Testis (tissue), 3 donors: ENCODE data around the gene TTC31. TPM values are rescaled to one million over a fixed set of nuclear protein-coding genes. Genes with fewer than 3 reads are reported as not detected.

Experiments used
- DNase-seq: peaks from one replicate; pipeline ENCODE4 v3.0.0-alpha.2; 2019
- H3K27ac ChIP-seq, 2 donors: fragments of 200-600 bp; sonication (generic); one replicate each; pipeline ENCODE4 v1.5.1; 2019
- H3K27me3 ChIP-seq: fragments of 200-600 bp; sonication (generic); one replicate; pipeline ENCODE4 v1.5.1; 2019
- H3K36me3 ChIP-seq: fragments of 200-600 bp; sonication (generic); one replicate; pipeline ENCODE4 v1.5.1; 2017; ENCODE audit warnings: low read depth; ENCODE audit errors: missing control alignments
- H3K4me1 ChIP-seq: fragments of 200-600 bp; sonication (generic); one replicate; pipeline ENCODE4 v1.5.1; 2019
- H3K4me3 ChIP-seq, 2 donors: fragments of 200-600 bp; sonication (generic); one replicate each; pipeline ENCODE4 v1.5.1; 2017 to 2019
- H3K9me3 ChIP-seq: fragments of 200-600 bp; sonication (generic); one replicate; pipeline ENCODE4 v1.5.1; 2017
- POLR2A ChIP-seq: fragments of 450-650 bp; IDR thresholded peaks from one replicate; pipeline ENCODE4 v1.6.1; 2017; ENCODE audit warnings: antibody characterized with exemption, mild to moderate bottlenecking, moderate library complexity
- WGBS, 2 donors: methylation state at CpG; one replicate each; pipeline ENCODE4 v1.1.5; 2018; 5-methylcytosine and 5-hydroxymethylcytosine counted together
- intact Hi-C: fragments of 100-400 bp; cut with DNase I; formaldehyde crosslinking; loops from one replicate; pipeline ENCODE4 v1.15.1; 2023; ENCODE audit warnings: low total_unique reads
- polyA plus RNA-seq: library from polyadenylated mRNA; stranded (reverse); fragments of 350-450 nt; fragmentation: Illumina TruSeq; extraction: RNeasy Lipid Tissue Mini Kit (QIAGEN cat#74804); gene quantifications from one replicate; pipeline ENCODE4 v1.2.3, GENCODE V29; 2014; ENCODE audit warnings: low read depth, low replicate concordance; ENCODE audit not compliant: insufficient read depth
- total RNA-seq, 2 donors: library from RNA; depleted of rRNA; stranded (reverse); fragments of >200 nt; gene quantifications; one replicate each; pipeline ENCODE4 v1.2.3, GENCODE V29; 2016
- TF ChIP-seq, protein P1 (sequence below), 3 experiments: fragments of 450-650 bp in 2 of 3; fragments of 200-600 bp in 1 of 3; sonication (generic) in 1 of 3; IDR thresholded peaks; one replicate each; pipeline ENCODE4 v1.5.1; 2016 to 2019; ENCODE audit warnings: antibody characterized with exemption in 3 of 3, mild to moderate bottlenecking in 2 of 3, moderate library complexity in 1 of 3

TTC31 gene
- total and polyA plus RNA-seq, 3 donors from 2014 or later: 19.6 to 36.2 (median 30.1) TPM

DNA sequence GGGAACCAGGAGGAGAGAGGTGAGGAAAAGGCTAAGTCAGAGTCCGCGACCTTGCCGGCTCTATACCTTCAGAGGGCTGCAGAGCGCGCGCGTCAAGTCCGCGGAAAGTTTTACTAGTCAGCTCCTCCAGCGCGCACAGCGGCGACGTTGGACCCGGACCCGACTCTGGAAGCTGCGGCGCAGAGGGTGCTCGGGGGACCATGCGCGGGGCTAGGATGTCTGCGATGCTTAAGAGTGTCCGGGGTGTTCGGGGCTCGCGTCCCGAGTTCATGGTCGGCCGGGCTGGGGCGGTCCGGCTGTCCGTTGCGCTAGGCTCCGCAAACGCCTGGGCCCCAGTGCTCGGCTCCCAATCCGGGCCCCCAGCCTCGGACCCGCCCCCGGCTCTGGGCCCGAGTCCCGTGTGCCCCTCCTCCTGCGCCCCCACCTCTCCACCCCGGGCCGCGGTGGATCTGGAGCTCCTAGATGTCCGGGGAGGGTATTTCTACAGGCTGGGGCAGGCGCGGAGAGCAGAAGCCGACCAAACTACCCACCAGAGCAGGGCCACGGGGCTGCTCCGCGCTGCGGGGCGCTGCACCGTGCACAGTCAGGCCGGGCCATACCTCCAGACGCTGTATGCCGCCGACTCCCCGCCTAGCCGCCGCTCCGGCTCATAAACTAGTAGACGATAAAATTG lies 16.5 kb downstream of the TTC31 start, which contains the start of gene LBX2:
LBX2 (minus strand) TSS at position 337 of the 673 bp plus-strand sequence; CDS start at position 271, 66 bp downstream.
- 0 to 4% methylated on average over 36 to 55 of the region's 65 CpGs for WGBS, 2 donors
- no peaks in the 10 kb centered on the region for H3K27me3 ChIP-seq
- TF ChIP-seq POLR2A: no peak
- TF ChIP-seq, protein P1, sequence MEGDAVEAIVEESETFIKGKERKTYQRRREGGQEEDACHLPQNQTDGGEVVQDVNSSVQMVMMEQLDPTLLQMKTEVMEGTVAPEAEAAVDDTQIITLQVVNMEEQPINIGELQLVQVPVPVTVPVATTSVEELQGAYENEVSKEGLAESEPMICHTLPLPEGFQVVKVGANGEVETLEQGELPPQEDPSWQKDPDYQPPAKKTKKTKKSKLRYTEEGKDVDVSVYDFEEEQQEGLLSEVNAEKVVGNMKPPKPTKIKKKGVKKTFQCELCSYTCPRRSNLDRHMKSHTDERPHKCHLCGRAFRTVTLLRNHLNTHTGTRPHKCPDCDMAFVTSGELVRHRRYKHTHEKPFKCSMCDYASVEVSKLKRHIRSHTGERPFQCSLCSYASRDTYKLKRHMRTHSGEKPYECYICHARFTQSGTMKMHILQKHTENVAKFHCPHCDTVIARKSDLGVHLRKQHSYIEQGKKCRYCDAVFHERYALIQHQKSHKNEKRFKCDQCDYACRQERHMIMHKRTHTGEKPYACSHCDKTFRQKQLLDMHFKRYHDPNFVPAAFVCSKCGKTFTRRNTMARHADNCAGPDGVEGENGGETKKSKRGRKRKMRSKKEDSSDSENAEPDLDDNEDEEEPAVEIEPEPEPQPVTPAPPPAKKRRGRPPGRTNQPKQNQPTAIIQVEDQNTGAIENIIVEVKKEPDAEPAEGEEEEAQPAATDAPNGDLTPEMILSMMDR (IDR thresholded peaks at IDR 0.05): no peak

DNA sequence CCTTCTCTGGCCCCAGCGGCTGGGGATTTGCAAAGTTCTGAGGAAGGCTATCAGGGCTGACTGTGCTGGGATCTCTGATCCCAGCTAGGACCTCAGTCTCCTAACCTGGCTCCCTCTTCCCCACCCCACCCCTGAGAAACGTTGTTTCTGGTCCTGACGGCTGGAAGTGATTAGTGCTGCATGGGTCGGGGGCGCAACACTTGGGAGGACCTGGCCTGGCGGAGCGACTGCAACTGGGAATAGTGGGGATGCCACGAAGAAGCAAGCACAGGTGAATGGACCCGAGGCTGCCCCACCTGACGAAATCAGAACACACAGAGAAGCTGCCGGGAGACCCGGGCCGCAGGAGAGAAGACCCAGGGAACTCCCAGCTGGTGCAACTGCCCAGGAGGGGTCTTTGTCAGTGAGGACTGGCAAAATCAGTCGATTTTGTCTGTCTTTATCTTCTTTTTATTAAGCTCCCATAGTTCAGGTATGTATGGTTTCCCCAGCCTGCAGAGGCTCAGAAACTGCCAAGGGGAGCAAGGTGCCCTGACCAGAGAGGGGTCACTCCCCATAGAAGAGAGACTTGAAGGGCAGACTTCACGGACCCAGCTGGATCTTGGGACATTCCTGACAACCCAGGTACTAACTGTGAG lies 17.2 kb downstream of the TTC31 start:
- TF ChIP-seq, protein P1 (IDR thresholded peaks at IDR 0.05): no peak
- TF ChIP-seq POLR2A: no peak
- 37 to 38% methylated on average over 11 to 15 of the region's 15 CpGs for whole genome bisulfite sequencing, 2 donors
- peaks cover 4% of the 10 kb centered on the region for H3K36me3 ChIP-seq
- intact Hi-C loops: no loop called here
- no peak overlapping the region for H3K4me3 ChIP-seq
- no peak overlapping the region for H3K27ac ChIP-seq
- H3K27me3 ChIP-seq: no peaks in the 10 kb centered on the region
- DNase-seq: no peak
- no peaks in the 10 kb centered on the region for H3K9me3 ChIP-seq
- peaks cover 18% of the 10 kb centered on the region for H3K4me1 ChIP-seq

More for the DNA sequence above, 16.5 kb downstream of the TTC31 start, which contains the start of gene LBX2:
- Histone ChIP-seq H3K27ac (no peak within 1 kb of the TSS), H3K4me3 (peak within 1 kb of the TSS; percentile 18 to 32), H3K4me1 (peaks cover 18% of the 10 kb centered on the region), H3K9me3 (no peaks in the 10 kb centered on the region), H3K36me3 (no peaks in the 10 kb centered on the region)
- intact Hi-C loops: no loop called here
- DNase-seq: peak; percentile 39

- no peaks in the 10 kb centered on the region for H3K9me3 ChIP-seq
- H3K4me1 ChIP-seq: peaks cover 18% of the 10 kb centered on the region
- no peaks in the 10 kb centered on the region for H3K27me3 ChIP-seq
- intact Hi-C loops: no loop called here
- TF ChIP-seq POLR2A: no peak
- TF ChIP-seq, protein P1 (IDR thresholded peaks at IDR 0.05): no peak
- H3K4me3 ChIP-seq: no peak overlapping the region
- H3K36me3 ChIP-seq: peaks cover 4% of the 10 kb centered on the region
- no peak for DNase-seq
- H3K27ac ChIP-seq: no peak overlapping the region
These were observed 17.7 kb downstream of the TTC31 start for GRCh38 chr2:74500578-74500946.

- TF ChIP-seq POLR2A: no peak
- TF ChIP-seq, protein P1 (IDR thresholded peaks at IDR 0.05): no peak
- DNase-seq: no peak
- no peaks in the 10 kb centered on the region for H3K27me3 ChIP-seq
- no peak overlapping the region for H3K27ac ChIP-seq
- peaks cover 18% of the 10 kb centered on the region for H3K4me1 ChIP-seq
- intact Hi-C loops: no loop called here
- 51 to 62% methylated on average over 18 of the region's 18 CpGs for WGBS, 2 donors
- H3K9me3 ChIP-seq: no peaks in the 10 kb centered on the region
- H3K36me3 ChIP-seq: peaks cover 4% of the 10 kb centered on the region
- no peak overlapping the region for H3K4me3 ChIP-seq
These were observed 18.6 kb downstream of the TTC31 start for GRCh38 chr2:74501335-74502071.
